ENCODE results near the gene KDM4C. TPM values are rescaled to one million over a fixed set of nuclear protein-coding genes. Genes with fewer than 3 reads are reported as not detected.
A peak's percentile ranks its signal among the peaks of the same experiment; 100 is the strongest.

Gene KDM4C
- total RNA-seq (2021) (4.8 and 6.3 TPM in 2 replicates), Bru-seq, nascent RNA (percentile 49 among the genes with signal in this experiment), BruChase-seq, experiment 1, labeled RNA remaining after a 2-hour chase (percentile 44 among the genes with signal in this experiment), BruChase-seq, experiment 2, labeled RNA remaining after a 6-hour chase (percentile 41 among the genes with signal in this experiment)
- long read RNA-seq, full-length matches to known transcripts, result 3 of 5 reads
- long read RNA-seq, partial matches to known transcripts, result 0 of 5 reads
- long read RNA-seq, other reads (novel, unspliced or antisense), result 2 of 5 reads

GRCh38 chr9:6757456-6758247 lies at the start of gene KDM4C:
Gene KDM4C (plus strand): TSS chr9:6757973. CDS start chr9:6792989, 35,016 bp downstream.
- TSS peak; percentile 92 for BruUV-seq (replicated peaks)
- no peaks in the 10 kb centered on the region for H3K36me3 ChIP-seq (ENCODE audit: insufficient read depth, low read length, poor library complexity, severe bottlenecking)
- CTCF ChIA-PET, result no interaction called here
- intact Hi-C loops (cut with micrococcal nuclease; ENCODE audit: unreplicated experiment), result loop anchor here (2.0 kb wide), 1 partner anchor 77 kb away; no protein-coding TSS in a partner anchor
- H3K4me1 ChIP-seq (ENCODE audit: insufficient read depth, low read length, poor library complexity, severe bottlenecking), result peaks cover 3% of the 10 kb centered on the region
- no peaks in the 10 kb centered on the region for H3K27me3 ChIP-seq (replicated peaks; ENCODE audit: insufficient read depth, low read depth, low read length, poor library complexity)
- peak; percentile 97 for DNase-seq (ENCODE audit: low spot score)
- H3K9me3 ChIP-seq (ENCODE audit: low read depth, low read length, poor library complexity, severe bottlenecking), result no peaks in the 10 kb centered on the region
- H3K27ac ChIP-seq (ENCODE audit: low read depth, low read length, poor library complexity, severe bottlenecking), result peak within 1 kb of the TSS; percentile 87
- no peak for TF ChIP-seq EZH2 (IDR thresholded peaks at IDR 0.05; ENCODE audit: borderline replicate concordance, low read depth, low read length, poor library complexity, severe bottlenecking)
- TF ChIP-seq, protein P1, sequence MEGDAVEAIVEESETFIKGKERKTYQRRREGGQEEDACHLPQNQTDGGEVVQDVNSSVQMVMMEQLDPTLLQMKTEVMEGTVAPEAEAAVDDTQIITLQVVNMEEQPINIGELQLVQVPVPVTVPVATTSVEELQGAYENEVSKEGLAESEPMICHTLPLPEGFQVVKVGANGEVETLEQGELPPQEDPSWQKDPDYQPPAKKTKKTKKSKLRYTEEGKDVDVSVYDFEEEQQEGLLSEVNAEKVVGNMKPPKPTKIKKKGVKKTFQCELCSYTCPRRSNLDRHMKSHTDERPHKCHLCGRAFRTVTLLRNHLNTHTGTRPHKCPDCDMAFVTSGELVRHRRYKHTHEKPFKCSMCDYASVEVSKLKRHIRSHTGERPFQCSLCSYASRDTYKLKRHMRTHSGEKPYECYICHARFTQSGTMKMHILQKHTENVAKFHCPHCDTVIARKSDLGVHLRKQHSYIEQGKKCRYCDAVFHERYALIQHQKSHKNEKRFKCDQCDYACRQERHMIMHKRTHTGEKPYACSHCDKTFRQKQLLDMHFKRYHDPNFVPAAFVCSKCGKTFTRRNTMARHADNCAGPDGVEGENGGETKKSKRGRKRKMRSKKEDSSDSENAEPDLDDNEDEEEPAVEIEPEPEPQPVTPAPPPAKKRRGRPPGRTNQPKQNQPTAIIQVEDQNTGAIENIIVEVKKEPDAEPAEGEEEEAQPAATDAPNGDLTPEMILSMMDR (conservative IDR thresholded peaks at IDR 0.05; ENCODE audit: low read depth, low read length), result no peak
- POLR2A ChIA-PET (ENCODE audit: low non-redundant PET), result no interaction called here
- peak within 1 kb of the TSS; percentile 89 for H3K4me3 ChIP-seq (ENCODE audit: low read depth, low read length, poor library complexity, severe bottlenecking)

DNA sequence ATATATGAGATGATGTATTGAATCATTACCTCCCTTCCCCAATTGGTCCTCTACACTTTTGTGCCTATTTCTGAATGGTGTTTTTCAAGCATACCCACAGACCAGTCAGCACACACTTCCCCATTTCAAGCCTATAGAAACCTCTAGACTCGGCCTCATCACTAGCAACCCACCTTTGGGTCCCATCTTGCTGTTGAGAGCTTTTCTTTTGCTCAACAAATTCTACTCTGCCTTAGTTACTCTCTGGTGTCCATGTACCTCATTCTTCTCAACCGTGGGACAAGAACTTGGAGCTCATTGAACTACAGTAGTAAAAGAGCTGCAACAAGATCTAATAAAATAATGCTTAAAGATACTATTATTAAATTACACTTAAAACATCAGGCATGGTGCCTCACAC lies 49.0 kb upstream of the KDM4C start:
- CTCF ChIA-PET, result no interaction called here

GRCh38 chr9:6711403-6711802 lies 46.4 kb upstream of the KDM4C start:
- BruUV-seq (replicated peaks), result no TSS peak
- Histone ChIP-seq H3K36me3 (ENCODE audit: insufficient read depth, low read length, poor library complexity, severe bottlenecking) (no peaks in the 10 kb centered on the region), H3K9me3 (ENCODE audit: low read depth, low read length, poor library complexity, severe bottlenecking) (no peaks in the 10 kb centered on the region), H3K4me3 (ENCODE audit: low read depth, low read length, poor library complexity, severe bottlenecking) (no peak overlapping the region), H3K4me1 (ENCODE audit: insufficient read depth, low read length, poor library complexity, severe bottlenecking) (no peaks in the 10 kb centered on the region), H3K27me3 (replicated peaks; ENCODE audit: insufficient read depth, low read depth, low read length, poor library complexity) (no peaks in the 10 kb centered on the region), H3K27ac (ENCODE audit: low read depth, low read length, poor library complexity, severe bottlenecking) (no peak overlapping the region)
- intact Hi-C loops (cut with micrococcal nuclease; ENCODE audit: unreplicated experiment), result no loop called here
- TF ChIP-seq EZH2 (IDR thresholded peaks at IDR 0.05; ENCODE audit: borderline replicate concordance, low read depth, low read length, poor library complexity, severe bottlenecking), result no peak
- TF ChIP-seq, protein P1 (conservative IDR thresholded peaks at IDR 0.05; ENCODE audit: low read depth, low read length), result no peak
- ChIA-PET CTCF (no interaction called here), POLR2A (ENCODE audit: low non-redundant PET) (no interaction called here)
- no peak for DNase-seq (ENCODE audit: low spot score)

More for the DNA sequence above, 49.0 kb upstream of the KDM4C start:
- intact Hi-C loops (cut with micrococcal nuclease; ENCODE audit: unreplicated experiment), result no loop called here
- Histone ChIP-seq H3K4me1 (ENCODE audit: insufficient read depth, low read length, poor library complexity, severe bottlenecking) (no peaks in the 10 kb centered on the region), H3K36me3 (ENCODE audit: insufficient read depth, low read length, poor library complexity, severe bottlenecking) (no peaks in the 10 kb centered on the region), H3K27me3 (replicated peaks; ENCODE audit: insufficient read depth, low read depth, low read length, poor library complexity) (no peaks in the 10 kb centered on the region), H3K27ac (ENCODE audit: low read depth, low read length, poor library complexity, severe bottlenecking) (no peak overlapping the region), H3K9me3 (ENCODE audit: low read depth, low read length, poor library complexity, severe bottlenecking) (no peaks in the 10 kb centered on the region), H3K4me3 (ENCODE audit: low read depth, low read length, poor library complexity, severe bottlenecking) (no peak overlapping the region)
- no peak for DNase-seq (ENCODE audit: low spot score)
- BruUV-seq (replicated peaks), result no TSS peak
- TF ChIP-seq, protein P1 (conservative IDR thresholded peaks at IDR 0.05; ENCODE audit: low read depth, low read length), result no peak
- no peak for TF ChIP-seq EZH2 (IDR thresholded peaks at IDR 0.05; ENCODE audit: borderline replicate concordance, low read depth, low read length, poor library complexity, severe bottlenecking)
- POLR2A ChIA-PET (ENCODE audit: low non-redundant PET), result no interaction called here
